GM19452 (cell line): ENCODE measurements around the gene MAP3K6.
A peak's percentile ranks its signal among the peaks of the same experiment; 100 is the strongest.
"Not testable (repeated sequence)": the region's sequence is repeated elsewhere in the genome, so short reads cannot be mapped to it uniquely, and the experiment has no call there.

Experiments
- ATAC-seq: cut with Tn5 transposase; IDR thresholded peaks from one replicate; pipeline ENCODE4 v1.9.1; 2021; ENCODE audit not compliant: unreplicated experiment

Gene MAP3K6

DNA sequence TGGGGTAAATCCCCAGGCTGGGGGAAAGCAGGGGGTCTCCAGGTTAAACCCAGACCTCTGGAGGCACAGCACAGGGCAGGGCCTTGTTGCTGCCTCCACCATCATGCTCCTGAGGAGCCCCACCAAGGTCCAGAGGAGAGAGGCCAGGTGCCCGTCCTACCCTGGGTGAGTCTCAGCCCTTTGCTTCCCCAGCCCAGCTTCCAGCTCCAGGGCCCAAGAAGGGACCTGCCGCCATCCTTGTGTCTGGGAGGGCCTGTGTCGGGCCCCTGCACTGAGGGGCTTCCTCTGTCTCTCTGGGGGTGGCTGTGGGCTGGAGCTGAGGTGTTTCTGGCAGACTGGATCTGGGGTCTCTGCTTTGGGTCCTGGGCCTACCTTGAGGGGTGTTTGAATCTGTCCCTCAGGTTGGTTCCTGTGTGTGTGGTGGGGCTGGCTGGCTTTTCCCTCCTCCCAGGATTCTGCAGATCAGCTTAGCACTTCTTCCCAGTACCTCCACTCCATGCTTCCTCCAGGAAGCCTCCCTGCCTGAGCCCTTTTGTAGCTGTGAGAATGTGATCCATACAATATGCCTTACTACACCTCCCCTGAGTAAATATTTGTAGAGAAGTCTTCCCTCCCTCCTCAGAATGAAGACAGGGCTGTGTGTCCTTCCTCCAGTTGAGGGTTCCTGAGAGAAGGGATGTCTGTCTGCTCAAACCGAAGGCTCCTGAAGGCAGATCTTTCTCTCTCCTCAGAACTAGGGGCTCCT is 31.8 kb upstream of the MAP3K6 start:
- no peak for ATAC-seq

DNA sequence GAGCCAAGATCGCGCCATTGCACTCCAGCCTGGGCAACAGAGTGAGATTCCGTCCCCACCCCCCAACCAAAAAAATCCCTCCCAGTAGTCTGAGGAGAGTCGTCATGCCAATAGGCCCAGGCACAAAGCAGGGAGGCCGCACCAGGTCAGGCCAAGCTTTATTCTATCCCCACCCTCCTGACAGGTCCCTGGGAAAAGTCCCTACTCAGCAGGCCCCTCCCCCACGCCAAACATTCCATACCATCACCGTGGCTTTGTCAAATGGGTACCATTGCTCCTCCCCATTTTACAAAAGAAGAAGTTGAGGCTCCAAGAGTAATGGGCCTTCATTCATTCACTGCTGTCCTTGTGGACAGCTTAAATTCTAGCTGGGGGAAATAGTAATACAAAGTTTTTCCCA is 31.0 kb upstream of the MAP3K6 start:
- ATAC-seq: no peak

DNA sequence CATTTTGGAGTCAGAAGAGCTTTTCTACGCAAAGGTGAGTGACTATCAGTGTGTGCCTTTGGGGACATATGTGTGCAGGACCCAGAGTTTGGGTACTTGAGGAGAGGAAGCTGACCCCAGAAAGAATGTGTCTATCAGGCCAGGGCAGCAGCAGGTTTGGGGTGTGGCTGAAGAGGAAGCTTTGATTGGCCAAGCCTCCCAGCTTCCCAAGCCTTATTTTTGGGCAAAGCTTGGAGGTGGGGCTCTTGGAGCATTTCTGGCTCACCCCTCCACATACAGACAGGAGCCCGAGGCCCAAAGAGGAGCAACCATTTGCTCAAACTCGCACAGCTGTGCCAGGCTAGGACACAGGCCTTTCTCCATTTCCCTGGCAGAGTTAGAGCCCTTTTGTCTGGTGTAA is 30.3 kb upstream of the MAP3K6 start:
- ATAC-seq: no peak

DNA sequence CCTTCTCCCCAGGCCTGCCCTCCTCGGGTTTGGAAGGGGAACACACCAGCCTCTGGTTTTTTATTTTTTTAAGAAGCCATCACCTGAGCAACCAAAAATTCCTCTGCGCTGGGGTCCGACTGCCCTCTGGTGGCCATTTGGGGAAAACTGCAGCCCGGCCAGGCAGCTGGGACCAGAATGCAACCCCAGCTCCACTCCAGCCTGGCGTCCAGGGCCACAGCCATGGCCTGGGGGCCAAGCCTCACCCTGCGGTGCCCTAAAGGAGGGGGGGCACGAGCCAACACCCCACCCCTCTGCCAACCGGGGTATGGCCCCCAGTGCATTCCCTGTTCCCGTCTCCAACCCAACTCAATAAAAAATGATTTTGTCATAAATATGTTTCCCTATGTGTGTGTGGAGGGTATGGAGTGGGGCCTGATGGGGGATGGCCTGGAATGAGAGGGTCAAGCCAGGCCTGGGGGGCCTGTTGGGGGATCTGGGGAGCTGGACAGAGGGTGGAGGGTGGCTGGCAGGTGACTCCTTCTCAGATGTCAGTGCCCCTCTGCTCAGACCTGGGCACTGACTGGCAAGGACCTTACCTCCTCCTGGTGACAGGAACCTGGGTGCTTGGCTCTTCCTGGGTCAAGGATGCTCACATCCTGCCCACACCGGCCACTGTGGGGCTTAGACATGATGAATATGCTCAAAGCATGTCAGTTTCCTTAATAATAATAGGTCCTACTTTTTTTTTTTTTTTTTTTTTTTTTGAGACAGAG is 28.9 kb upstream of the MAP3K6 start:
- ATAC-seq: no peak

DNA sequence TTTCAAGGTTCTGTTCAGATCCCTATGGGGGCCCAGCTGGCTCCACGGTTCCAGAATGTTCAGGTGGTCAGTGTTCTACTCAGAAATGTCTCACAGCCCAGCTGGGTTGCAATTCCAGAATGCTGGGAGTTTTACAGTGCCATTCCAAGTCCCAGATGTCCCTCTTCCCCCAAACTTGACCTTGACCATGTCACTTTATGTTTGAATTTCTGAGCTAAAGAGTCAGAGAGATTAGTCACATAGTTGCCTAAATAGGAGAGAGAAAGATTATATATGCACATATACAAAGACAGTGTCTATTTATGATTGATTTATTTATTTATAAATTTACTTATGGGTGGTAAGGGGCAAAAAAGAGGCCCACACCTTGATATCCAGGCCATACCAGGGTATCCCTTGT is 28.2 kb upstream of the MAP3K6 start:
- no peak for ATAC-seq

DNA sequence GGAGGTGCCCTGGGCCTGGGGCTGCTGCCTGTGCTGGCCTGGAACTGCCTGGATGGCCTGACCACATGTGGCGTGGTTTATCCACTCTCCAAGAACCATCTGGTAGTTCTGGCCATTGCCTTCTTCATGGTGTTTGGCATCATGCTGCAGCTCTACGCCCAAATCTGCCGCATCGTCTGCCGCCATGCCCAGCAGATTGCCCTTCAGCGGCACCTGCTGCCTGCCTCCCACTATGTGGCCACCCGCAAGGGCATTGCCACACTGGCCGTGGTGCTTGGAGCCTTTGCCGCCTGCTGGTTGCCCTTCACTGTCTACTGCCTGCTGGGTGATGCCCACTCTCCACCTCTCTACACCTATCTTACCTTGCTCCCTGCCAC is 27.5 kb upstream of the MAP3K6 start:
- no peak for ATAC-seq

DNA sequence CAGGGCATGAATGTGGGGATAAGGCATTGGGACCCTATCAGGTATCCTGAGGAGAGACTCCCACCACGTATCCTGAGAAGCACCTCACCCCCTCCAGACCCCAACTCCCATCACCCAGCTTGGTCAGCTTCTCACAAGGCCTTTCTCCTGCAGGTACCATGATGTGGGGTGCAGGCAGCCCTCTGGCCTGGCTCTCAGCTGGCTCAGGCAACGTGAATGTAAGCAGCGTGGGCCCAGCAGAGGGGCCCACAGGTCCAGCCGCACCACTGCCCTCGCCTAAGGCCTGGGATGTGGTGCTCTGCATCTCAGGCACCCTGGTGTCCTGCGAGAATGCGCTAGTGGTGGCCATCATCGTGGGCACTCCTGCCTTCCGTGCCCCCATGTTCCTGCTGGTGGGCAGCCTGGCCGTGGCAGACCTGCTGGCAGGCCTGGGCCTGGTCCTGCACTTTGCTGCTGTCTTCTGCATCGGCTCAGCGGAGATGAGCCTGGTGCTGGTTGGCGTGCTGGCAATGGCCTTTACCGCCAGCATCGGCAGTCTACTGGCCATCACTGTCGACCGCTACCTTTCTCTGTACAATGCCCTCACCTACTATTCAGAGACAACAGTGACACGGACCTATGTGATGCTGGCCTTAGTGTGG is 27.0 kb upstream of the MAP3K6 start:
- ATAC-seq: no peak

DNA sequence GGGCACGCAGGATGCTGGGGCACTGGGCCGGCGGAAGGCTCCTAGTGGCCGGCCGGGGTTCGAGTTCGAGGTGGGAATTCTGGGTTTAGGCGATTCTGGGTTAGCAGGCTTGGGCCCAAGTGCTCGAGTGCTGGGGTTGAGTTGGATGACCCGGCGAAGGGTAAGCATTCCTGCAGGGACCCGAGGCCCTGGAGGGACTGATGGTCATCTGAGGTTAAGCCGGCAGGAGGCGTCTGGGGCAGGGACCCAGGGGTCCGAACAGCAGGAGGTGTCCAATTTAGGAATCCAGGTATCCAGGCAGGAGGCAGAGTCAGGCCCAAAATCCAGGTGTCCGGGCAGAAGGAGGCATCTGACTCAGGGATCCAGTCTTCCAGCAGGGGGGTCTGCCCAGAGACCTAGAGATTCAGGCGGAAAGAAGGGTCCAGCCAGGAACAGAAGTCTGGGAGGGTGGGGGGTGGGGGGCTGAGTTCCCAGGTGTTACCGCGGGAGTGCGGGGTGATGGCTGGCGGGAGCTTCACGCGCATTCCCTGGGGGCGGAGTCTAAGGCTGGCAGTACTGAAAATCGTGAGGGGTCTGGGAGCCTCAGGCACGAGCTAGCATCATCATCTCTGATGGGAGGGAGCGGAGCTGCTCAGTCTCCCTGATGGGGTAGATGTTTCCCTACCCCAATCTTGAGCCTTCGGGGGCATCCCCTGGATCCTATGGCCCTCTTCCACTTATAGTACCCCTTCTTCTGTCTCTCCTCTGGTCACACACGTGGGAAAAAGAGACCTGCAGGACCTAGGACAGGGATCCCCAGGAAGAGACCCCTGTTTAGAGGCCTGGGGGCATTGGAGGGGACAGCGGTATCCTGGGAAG is 26.2 kb upstream of the MAP3K6 start:
- no peak for ATAC-seq

DNA sequence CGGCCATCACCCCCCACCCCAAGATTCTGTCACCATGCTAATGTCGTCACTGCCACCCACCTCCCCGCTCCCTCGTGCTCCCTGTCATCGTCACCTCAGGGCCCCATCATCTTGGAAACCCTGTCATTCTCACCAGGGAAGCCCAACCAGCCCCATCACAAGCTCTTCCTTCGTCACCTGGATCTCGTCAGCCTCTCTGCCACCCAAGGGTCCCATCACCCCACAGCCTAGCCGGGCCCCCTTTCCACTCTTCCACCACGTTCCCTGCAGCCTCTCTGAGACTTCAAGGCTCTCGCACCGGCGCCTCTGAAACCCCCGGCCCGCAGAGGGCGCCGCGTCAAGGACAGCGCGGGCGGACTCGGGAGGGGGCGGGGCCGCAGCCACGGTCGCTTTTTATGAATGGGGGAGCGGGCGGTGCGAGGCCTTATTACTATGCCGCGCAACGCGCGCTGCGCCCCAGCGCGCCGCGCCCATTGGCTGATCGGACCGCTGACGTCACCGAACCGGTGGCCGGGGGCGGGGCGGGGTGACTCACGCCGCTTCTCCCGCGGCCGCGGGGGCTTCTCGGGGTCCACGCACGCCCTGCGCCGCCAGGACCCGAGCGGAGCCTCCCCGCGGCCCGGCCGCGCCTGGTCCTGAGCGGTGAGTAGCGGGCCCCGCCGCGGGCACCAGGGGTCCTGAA is 25.5 kb upstream of the MAP3K6 start, which contains the start of gene GPR3:
TSS of gene GPR3 (plus strand) at position 527 of the 682 bp plus-strand sequence. CDS start 1,177 bp downstream, outside the sequence.
- peak; percentile 70 for ATAC-seq

DNA sequence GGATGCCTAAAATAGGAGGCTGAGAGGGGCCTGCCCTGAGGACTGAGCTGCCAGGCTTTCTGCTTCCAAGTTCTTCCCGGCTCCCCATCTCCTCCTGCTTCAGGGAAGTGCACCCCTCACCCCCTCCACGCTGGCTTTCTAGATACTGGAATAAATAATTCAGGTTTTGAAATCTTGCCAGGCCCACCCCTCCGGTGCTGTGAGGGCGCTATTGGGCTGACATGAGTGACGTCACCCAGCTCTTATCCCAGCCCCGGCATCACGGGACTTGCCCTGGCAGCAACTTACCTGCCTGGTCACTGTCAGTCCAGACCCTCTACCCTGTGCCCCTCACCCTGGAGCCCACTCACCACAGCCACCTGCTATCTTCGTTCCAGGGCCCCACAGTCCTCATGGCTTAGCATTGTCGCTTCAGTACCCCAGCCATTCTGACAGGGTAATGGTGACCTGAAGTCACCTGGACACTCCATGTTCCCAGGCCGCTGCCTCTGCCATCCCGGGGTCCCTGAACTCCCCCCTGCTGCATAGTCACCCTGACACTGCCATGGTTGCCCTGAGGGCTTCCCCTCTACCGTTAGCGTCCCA is 24.8 kb upstream of the MAP3K6 start:
- no peak for ATAC-seq

DNA sequence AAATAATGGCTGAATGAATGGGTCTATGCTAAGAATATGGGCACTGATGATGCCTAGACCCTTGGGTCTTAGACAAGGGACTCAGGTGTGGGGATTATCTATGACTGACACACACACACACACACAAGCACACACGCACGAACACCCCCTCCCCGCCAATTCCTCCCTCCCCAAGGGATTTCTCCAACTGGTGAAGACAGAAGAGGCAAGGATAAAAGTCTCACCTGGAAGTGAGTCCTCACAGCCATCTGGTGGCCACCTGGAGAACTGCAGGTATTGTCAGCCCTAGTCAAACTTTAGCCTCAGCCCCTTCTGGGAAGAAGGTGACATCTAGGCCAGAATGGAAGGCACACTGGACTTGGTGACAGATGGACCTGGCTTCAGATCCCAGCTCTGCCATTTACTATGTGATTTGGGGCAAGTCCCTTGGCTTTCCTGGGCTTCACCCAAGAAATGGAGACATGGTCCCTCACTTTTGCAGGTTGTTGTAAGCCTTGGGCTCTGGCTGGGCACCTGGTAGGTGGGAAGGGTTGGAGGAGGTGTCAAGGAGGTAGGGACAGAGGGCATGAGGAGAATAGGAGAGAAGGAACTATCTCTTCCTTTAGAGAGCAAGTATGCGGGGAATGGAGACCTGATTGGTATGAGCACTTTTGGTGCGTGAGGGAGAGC is 21.7 kb upstream of the MAP3K6 start:
- no peak for ATAC-seq

DNA sequence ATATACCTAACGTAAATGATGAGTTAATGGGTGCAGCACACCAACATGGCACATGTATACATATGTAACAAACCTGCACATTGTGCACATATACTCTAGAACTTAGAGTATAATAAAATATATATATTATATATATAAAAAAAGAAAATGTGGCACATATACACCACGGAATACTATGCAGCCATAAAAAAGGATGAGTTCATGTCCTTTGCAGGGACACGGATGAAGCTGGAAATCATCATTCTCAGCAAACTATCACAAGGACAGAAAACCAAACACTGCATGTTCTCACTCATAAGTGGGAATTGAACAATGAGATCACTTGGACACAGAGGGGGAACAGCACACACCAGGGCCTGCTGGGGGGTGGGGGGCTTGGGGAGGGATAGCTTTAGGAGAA is 18.0 kb upstream of the MAP3K6 start:
- not testable (repeated sequence) for ATAC-seq

DNA sequence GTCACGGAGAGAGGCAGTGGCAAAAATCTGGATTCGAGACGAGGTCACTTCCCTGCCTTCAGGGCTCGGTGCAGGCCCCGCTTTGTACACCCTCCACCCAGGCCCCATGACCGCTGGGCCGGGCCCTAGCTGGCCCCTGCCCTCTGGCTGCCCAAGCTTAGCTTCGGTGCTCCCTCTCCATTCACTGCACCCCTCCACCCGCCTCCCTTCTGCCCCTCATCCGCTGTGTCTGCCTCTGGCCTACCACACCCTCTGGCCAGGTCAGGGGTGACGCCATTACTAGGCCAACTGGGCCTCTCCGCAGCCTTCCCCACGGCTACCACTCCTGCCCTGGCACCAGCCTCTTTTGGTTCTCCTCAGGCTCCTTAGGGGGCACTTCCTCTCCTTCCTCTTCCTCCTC is 16.9 kb upstream of the MAP3K6 start:
- ATAC-seq: no peak

DNA sequence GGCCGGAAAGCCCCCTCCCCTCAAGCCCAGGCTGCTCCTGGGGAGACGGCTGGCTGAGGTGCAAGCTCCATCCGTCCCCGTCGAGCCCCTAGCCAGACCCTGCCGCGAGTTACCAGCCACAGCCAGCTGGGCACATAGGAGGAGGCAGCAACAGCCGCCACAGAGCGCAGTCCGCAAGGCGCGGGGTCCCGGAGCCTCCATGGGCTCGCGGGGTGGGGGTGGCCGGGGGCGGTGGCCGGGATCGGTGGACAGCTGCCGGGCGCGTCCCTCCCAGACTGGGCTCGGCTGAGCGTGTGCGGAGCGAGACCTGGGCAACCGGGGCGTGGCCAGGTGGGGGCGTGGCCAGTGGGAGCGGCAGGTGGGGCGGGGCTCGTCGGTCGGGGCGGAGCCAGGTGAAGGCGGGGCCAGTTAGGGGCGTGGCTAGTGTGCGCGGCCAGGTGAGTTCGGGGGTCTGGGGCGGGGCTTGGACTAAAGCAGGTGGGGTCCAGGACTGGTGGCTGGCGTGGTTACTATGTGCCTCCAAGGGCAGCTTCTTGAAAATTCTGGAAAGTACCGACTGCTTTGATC is 16.4 kb upstream of the MAP3K6 start, which contains the start of gene CD164L2:
TSS of gene CD164L2 (minus strand) at position 295 of the 567 bp plus-strand sequence. CDS start at position 201, 94 bp downstream.
- no peak for ATAC-seq

DNA sequence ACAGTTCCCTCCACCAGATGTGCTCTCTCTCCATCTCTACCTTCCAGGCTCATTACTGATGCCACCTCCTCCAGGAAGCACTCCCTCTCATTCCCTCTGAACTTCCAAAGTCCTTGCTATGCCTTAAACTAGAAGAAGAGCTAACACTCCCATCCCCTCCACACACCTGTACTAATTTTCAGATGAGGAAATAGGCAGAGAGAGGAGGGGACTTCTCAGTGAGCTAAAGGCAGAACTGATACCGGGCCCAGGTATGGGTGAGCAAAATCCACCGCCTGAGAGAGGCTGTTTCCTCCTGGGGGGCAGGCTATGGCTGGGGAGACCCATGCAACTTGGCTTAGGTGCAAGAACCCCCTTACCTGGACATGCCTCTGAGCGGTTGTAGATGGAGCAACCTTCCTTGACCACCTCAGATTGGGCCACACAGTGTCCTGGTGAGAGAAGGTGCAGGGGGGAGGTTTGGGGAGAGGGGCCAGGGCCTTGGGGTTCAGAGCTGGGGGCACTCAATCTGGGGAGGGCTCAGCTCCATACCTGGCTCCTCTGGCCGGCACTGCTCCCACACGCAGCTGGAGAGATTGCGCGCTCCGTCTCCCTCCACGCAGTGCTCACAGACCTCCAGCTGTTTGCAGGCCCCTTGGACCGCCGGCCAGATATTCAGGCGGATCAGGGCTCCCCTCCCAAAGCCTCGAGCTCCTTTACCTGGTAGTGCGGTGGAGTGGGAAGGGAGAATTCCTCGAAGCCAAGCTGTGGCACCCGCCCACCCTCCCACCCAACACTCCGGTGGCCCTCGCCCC is 15.4 kb upstream of the MAP3K6 start:
- ATAC-seq: no peak

DNA sequence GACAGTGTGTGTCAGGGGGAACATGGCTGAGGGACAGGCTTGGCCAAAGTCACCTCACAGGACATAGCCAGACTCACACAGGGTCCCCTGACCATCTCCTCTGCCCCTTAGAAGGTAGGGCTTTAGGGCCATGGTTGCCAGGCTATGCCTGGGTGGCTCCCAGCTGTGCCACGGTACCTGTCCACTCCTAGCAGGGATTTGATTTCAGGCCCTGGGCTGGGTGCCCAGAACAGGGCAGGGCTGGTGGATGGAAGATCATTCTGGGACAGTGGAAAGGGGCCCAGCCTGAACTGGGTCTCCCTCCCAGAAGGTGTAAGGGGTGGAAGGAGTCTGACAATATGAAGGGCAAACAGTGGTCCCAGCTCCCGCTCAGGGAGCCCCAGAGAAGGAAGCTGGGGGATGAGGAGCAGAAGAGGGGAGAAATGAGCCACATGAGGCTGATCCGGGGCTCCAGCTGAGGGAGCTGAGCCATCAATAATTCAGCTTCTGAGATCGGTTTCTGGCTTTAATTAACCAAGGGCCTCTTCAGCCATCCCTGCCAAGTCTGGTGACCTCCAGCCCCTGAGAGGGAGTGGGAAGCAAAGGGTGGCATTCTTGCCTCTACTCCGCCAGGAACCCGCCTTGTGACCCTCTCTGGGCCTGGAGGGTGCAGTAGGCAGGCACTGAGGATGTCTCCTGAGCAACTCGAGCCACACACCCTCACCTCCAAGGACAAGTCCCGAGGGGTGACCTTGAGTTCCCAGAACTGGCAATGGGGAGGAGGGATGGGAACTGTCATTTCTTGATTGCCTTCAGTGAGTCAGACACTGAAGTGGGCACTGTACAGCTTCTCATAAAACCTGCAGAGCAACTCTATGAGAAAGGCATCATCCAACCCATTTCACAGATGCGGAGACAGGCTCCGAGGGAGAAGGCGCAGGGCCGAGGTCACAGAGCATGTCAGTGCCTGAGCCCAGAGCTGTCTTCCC is 14.3 kb upstream of the MAP3K6 start:
- no peak for ATAC-seq

DNA sequence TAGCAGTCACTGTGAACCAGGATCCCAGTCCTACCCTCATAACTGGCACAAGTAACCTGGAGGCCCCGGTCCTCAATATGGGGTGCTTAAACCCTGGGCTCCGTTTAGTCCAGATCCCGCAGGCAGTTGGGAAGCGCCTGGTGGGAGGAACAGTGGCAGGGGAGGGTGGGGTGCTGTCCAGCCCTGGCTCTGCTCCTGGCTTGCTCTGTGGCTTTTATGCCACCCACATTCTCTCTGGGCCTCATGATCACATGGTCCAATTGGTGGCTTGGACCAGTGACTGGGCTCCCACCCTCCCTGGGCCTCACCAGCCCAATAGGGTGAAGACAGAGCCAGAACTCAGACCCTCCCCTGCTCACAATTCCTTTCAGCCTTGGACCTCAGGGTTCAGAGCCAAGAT is 13.5 kb upstream of the MAP3K6 start:
- no peak for ATAC-seq
